Measurements from ENCODE around the gene SMAD2. TPM values are rescaled to one million over a fixed set of nuclear protein-coding genes. Genes with fewer than 3 reads are reported as not detected.

SMAD2 gene
- total RNA-seq = 100 to 1,000 TPM in 3 of 4 donors, 10 to 100 TPM in 1; 91.1 to 157 (median 129) TPM

GRCh38 chr18:47930199-47930930, at the start of gene SMAD2:
Gene SMAD2 (minus strand): TSS chr18:47930659. CDS start chr18:47896756, 33,903 bp downstream.
- peak; percentile 89 to 92 for DNase-seq
- WGBS, 2 donors = 0 to 1% methylated on average over 14 to 20 of the region's 93 CpGs
- Histone ChIP-seq H3K9me3 (no peaks in the 10 kb centered on the region), H3K27ac (peak within 1 kb of the TSS; percentile 76 to 97 (median 94)), H3K4me1 (peaks cover 39 to 40% of the 10 kb centered on the region in 2 donors), H3K36me3 (no peaks in the 10 kb centered on the region), H3K4me3 (replicated peaks in 1 of 3) (peak within 1 kb of the TSS; percentile 69 to 89 (median 79)), H3K27me3 (no peaks in the 10 kb centered on the region)
- intact Hi-C loops (cut with DNase I) = loop anchor here (10.0 kb wide), 1 partner anchor 116 kb away; no protein-coding TSS in a partner anchor
- peak in 1 of 2 donors; percentile 39 for TF ChIP-seq POLR2A (IDR thresholded peaks at IDR 0.05)
- TF ChIP-seq CTCF (IDR thresholded peaks at IDR 0.05) = no peak

DNA sequence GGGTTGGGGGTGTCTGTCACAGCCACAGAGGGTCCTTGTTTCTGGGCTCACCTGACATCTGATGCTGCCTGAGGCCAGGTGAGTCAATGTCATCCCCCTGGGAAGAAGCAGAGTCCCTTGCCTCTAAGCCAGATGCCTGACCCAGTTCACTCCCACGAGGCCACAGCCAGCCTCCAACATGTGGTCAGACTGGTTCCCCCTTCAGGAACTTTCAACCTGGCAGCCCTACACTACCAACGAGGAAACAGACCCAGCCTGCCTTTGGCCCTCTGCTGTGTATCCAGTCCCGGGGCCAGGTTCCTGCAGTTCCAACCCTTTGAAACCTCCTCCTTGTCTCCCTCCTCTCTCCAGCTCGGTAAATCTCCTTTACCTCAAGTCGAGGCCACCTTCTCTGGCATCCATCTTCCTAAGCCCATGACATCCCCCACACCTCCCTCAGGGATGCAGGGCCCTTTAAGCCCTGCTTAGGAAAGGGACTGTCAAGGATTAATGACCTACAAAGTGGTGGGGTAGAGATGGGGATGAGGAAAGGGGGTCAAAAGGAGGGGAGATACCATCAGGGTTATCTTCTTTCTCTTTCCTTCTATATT, 49.2 kb upstream of the SMAD2 start:
- DNase-seq = no peak
- Histone ChIP-seq H3K9me3 (no peaks in the 10 kb centered on the region), H3K4me3 (replicated peaks in 1 of 3) (no peak overlapping the region), H3K4me1 (no peaks in the 10 kb centered on the region), H3K27ac (no peak overlapping the region), H3K27me3 (no peaks in the 10 kb centered on the region), H3K36me3 (no peaks in the 10 kb centered on the region)
- intact Hi-C loops (cut with DNase I) = no loop called here
- 42% methylated on average over 5 of the region's 5 CpGs for WGBS, 2 donors
- TF ChIP-seq POLR2A (IDR thresholded peaks at IDR 0.05) (no peak), CTCF (IDR thresholded peaks at IDR 0.05) (no peak)

DNA sequence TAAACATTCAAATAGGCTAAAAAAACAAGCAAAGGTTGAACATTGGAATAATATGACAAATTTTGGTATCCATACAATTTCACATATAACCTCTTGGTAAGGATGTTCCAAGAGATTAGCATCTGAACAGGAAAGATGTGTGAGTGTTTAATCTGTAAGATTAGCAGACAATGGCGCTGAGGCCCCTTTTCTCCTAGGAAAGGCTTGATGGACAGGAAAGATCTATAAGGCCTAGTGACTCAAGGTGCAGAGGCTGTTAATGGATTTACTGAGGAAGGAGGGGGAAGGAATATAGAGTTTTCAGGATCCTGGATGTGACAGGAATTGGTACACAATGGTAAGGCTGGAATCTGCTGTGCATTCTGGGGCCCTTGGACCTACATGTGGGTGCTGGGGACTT, 48.1 kb upstream of the SMAD2 start:
- intact Hi-C loops (cut with DNase I) = no loop called here
- Histone ChIP-seq H3K4me3 (replicated peaks in 1 of 3) (no peak overlapping the region), H3K27ac (no peak overlapping the region), H3K27me3 (no peaks in the 10 kb centered on the region), H3K9me3 (no peaks in the 10 kb centered on the region), H3K36me3 (no peaks in the 10 kb centered on the region), H3K4me1 (no peaks in the 10 kb centered on the region)
- DNase-seq = no peak
- 88 to 93% methylated on average over 1 of the region's 1 CpG for WGBS, 2 donors
- TF ChIP-seq CTCF (IDR thresholded peaks at IDR 0.05) (no peak), POLR2A (IDR thresholded peaks at IDR 0.05) (no peak)

GRCh38 chr18:47978141-47978540, 47.7 kb upstream of the SMAD2 start:
- intact Hi-C loops (cut with DNase I) = no loop called here
- WGBS, 2 donors = 95 to 98% methylated on average over 2 of the region's 2 CpGs
- H3K27ac ChIP-seq = no peak overlapping the region
- no peaks in the 10 kb centered on the region for H3K4me1 ChIP-seq
- H3K9me3 ChIP-seq = no peaks in the 10 kb centered on the region
- no peaks in the 10 kb centered on the region for H3K36me3 ChIP-seq
- DNase-seq = no peak
- H3K4me3 ChIP-seq (replicated peaks in 1 of 3) = no peak overlapping the region
- no peak for TF ChIP-seq POLR2A (IDR thresholded peaks at IDR 0.05)
- TF ChIP-seq CTCF (IDR thresholded peaks at IDR 0.05) = no peak
- no peaks in the 10 kb centered on the region for H3K27me3 ChIP-seq

DNA sequence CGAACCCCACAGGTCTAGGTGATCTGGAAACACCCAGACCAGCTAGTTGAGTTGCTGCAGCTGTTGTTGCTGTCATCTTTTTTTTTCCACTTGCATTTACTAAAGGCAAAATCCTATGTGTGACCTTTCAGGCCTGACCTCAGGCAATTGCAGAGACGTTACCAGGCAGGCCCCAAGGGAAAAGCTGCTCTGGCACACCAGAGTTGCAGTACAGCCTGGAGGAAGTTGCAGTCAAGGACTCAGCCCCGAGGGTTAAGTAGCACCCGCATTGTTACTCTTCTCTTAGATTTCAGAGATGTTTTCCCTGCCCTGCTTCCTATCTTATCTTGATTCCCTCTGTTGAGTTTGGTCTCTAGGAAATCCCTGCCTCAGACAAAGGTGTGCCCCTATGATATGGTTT, 45.2 kb upstream of the SMAD2 start:
- TF ChIP-seq CTCF (IDR thresholded peaks at IDR 0.05) = no peak
- no peak for TF ChIP-seq POLR2A (IDR thresholded peaks at IDR 0.05)
- Histone ChIP-seq H3K4me1 (no peaks in the 10 kb centered on the region), H3K27ac (no peak overlapping the region), H3K9me3 (no peaks in the 10 kb centered on the region), H3K36me3 (no peaks in the 10 kb centered on the region), H3K4me3 (replicated peaks in 1 of 3) (no peak overlapping the region), H3K27me3 (no peaks in the 10 kb centered on the region)
- intact Hi-C loops (cut with DNase I) = no loop called here
- WGBS, 2 donors = 63 to 68% methylated on average over 4 of the region's 4 CpGs
- no peak for DNase-seq

Data from thyroid gland (tissue), 4 donors.